PFSK-1 (cell line): ENCODE results near the gene MAN1C1.

ENCODE experiments used
- POLR2AphosphoS5 ChIP-seq: IDR thresholded peaks from 2 replicates; pipeline ENCODE4 v1.6.1; 2012; ENCODE audit warnings: low read depth, mild to moderate bottlenecking, control low read depth, low read length, moderate library complexity
- REST ChIP-seq, 2 experiments: IDR thresholded peaks; 2 replicates each; pipeline versions ENCODE4 v1.6.1 to v1.8.0; 2011 to 2012; ENCODE audit warnings: low read depth in 2 of 2, low read length in 2 of 2, control low read depth in 1 of 2, inconsistent platforms in 1 of 2, mild to moderate bottlenecking in 1 of 2, moderate library complexity in 1 of 2; ENCODE audit not compliant: insufficient read depth in 1 of 2

- TF ChIP-seq POLR2AphosphoS5 (no peak), REST (IDR thresholded peaks at IDR 0.05; ENCODE audit: insufficient read depth in 1 of 2, low read depth in 2 of 2, low read length in 2 of 2) (no peak)
Observed at GRCh38 chr1:25731148-25731547, 114.6 kb downstream of the MAN1C1 start.
